ENCODE results near the gene CLSTN3. TPM values are rescaled to one million over a fixed set of nuclear protein-coding genes. Genes with fewer than 3 reads are reported as not detected.
A peak's percentile ranks its signal among the peaks of the same experiment; 100 is the strongest.

Gene CLSTN3
- total and polyA plus RNA-seq, 9 of the 15 experiments (the other 6 are each of a cell fraction or from before 2014, with no cell fraction given) = 0.08 to 23.2 (median 11.0) TPM

DNA sequence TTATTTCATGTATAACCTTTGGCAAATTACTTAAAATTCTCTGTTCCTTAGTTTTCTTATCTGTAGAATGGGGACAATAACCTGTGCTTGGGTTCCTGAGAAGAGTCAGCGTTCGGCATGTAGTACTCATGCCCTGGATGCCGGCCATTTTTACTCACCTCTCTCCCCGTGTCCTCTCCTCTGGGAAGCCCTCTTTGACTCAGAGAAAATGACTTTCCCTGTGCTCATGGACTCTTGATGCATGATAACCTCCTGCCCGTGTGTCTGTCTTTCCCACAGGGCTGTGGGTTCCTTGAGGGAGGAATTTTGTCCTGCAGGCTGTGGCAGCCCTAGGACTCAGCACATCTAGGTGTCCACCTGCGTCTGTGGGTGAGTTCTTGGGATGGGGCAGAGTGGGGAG, 15.3 kb upstream of the CLSTN3 start:
- ATAC-seq (no peak), DNase-seq (ENCODE audit: extremely low read depth in 1 of 4, low spot score in 3 of 4) (no peak), FAIRE-seq (no peak)
- Histone ChIP-seq H3K27me3 (ENCODE audit: control insufficient read depth in 2 of 2, insufficient read depth in 2 of 2, low read length in 2 of 2) (no peaks in the 10 kb centered on the region), H3K9me1 (ENCODE audit: control insufficient read depth, insufficient read depth, low read length) (no peaks in the 10 kb centered on the region), H3K4me3 (no peak overlapping the region), H3K4me1 (replicated peaks in 1 of 2; ENCODE audit: control insufficient read depth in 2 of 2, insufficient read depth in 2 of 2, low read length in 2 of 2) (peaks cover 7 to 20% of the 10 kb centered on the region in 2 experiments; a peak in 3 of 5 replicates), H4K20me1 (replicated peaks; ENCODE audit: control insufficient read depth, insufficient read depth, low read length) (no peaks in the 10 kb centered on the region), H2AFZ (ENCODE audit: low read depth, low read length) (no peak overlapping the region), H3K36me3 (ENCODE audit: control insufficient read depth, insufficient read depth, low read length) (peaks cover 2% of the 10 kb centered on the region; the same call in 2 of the 3 replicates), H3K9me3 (replicated peaks; ENCODE audit: control insufficient read depth, insufficient read depth, low read depth, low read length) (no peaks in the 10 kb centered on the region), H3K79me2 (ENCODE audit: control insufficient read depth, insufficient read depth, low read length) (peaks cover under 1% of the 10 kb centered on the region; the same call in 1 of the 3 replicates), H3K27ac (ENCODE audit: extremely low read depth, low read depth, low read length) (no peak overlapping the region), H3K4me2 (ENCODE audit: insufficient read depth, low read length) (no peak overlapping the region), H3K9ac (ENCODE audit: insufficient read depth in 1 of 2, low read depth in 2 of 2, low read length in 2 of 2) (no peak overlapping the region)
- ChIA-PET CTCF (ENCODE audit: low intra/inter-chr PET ratio) (no interaction called here), POLR2A (no interaction called here)
- intact Hi-C loops (cut with micrococcal nuclease) = no loop called here
- BruUV-seq (replicated peaks) = no TSS peak
- TF ChIP-seq, protein P1, sequence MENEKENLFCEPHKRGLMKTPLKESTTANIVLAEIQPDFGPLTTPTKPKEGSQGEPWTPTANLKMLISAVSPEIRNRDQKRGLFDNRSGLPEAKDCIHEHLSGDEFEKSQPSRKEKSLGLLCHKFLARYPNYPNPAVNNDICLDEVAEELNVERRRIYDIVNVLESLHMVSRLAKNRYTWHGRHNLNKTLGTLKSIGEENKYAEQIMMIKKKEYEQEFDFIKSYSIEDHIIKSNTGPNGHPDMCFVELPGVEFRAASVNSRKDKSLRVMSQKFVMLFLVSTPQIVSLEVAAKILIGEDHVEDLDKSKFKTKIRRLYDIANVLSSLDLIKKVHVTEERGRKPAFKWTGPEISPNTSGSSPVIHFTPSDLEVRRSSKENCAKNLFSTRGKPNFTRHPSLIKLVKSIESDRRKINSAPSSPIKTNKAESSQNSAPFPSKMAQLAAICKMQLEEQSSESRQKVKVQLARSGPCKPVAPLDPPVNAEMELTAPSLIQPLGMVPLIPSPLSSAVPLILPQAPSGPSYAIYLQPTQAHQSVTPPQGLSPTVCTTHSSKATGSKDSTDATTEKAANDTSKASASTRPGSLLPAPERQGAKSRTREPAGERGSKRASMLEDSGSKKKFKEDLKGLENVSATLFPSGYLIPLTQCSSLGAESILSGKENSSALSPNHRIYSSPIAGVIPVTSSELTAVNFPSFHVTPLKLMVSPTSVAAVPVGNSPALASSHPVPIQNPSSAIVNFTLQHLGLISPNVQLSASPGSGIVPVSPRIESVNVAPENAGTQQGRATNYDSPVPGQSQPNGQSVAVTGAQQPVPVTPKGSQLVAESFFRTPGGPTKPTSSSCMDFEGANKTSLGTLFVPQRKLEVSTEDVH (IDR thresholded peaks at IDR 0.05; ENCODE audit: low read depth, partially characterized antibody) = no peak
- TF ChIP-seq RFX5 (IDR thresholded peaks at IDR 0.05; ENCODE audit: low read depth, low read length) (no peak), ZNF140 (CRISPR knock-in tag; IDR thresholded peaks at IDR 0.05) (no peak), RBM25 (IDR thresholded peaks at IDR 0.05; ENCODE audit: low read depth, low read length, severe bottlenecking) (peak; percentile 45), CBX1 (IDR thresholded peaks at IDR 0.05; ENCODE audit: low read depth) (no peak)
- in situ Hi-C loops (cut with MboI) = no loop called here
- 76% methylated on average over 6 of the region's 6 CpGs for WGBS (ENCODE audit: insufficient coverage, low coverage, missing lambda C conversion rate)

Data from K562 (cell line).